ENCODE results near the gene LRP1B.
"Not testable (repeated sequence)": the region's sequence is repeated elsewhere in the genome, so short reads cannot be mapped to it uniquely, and the experiment has no call there.

LRP1B gene

DNA sequence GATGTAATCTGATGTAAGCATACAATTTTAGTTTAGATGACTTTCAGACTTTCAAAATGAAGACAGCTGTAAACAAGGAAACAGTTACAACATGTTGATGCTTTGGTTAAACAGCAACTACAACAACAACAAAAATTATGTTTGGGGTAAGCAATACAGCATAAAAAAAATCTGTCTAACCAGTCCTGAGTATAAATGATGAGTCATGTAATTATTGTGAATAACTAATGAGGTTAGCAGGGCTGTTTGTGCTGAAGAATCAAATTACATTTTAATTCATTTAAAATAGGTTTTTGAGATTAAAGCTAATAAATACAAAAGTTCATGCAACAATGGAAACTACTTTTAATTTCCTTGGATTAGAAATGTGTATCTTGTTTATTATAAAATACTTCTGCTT is 266.9 kb downstream of the LRP1B start:
- DNase-seq: no peak

DNA sequence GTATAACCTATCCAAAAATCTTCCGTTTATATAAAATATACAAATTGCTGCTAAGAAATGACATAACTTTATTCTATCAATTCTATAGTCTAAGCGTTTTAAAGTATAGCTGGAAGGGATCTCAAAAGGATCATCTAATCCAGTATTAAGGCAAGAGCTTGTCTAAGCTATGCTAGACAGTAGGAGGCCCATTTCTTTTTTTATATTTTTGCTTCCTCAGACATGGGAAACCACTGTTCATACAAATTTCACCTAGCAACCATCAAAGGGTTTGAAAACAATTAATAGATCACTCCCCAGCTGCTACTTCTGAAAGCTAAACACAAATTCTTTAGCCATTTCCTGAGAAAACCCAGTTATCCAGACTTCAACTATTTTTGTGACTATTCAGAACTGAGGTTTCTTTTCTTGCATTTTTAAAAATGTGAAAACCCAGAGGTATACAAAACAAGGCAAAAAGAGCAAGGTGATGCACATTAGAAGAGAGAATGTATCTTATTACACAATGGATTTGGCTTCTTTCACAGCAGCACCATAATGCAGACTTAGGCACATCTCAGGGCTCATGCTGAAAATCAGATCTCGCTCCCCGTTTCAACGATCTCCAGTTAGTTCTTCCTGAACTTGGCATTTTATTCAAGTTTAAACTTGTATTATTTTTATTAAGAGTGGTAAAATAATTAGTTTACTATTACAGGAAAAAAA is 274.4 kb downstream of the LRP1B start:
- no peak for DNase-seq

DNA sequence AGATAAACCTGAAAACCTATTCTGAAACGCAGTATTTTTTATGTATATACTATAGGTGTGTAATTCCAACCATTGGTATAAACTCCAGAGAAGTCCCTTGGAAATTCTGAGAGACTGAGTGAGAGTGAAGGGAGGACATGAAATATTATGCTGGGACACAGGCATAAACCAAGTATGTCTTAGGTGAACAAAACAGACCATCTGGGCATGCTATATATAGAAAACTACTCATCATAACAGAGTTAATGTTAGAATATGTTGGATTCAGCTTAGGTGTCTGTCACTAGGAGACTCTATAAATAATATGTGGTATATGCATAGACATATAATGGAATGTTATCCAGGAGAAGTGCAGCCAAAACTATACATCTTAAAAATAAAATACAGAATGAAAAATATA is 282.6 kb downstream of the LRP1B start:
- no peak for DNase-seq

DNA sequence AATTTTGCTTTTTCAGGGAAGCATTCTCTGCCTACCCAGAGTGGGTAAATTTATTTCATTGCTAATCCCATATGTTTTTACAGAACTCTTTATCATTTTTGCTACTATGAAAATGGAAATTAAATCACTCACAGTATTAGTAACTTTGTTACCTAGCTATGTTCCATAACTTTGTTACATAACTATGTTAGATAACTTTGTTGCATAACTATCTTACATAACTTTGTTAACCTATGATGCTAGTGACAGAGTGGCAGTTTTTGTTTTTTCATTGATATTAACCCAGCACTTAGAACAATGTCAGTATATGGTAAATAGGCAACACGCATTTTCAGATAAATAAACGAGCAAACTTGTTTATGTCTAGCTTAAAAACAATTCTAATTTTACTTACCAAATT is 286.6 kb downstream of the LRP1B start:
- DNase-seq: no peak

DNA sequence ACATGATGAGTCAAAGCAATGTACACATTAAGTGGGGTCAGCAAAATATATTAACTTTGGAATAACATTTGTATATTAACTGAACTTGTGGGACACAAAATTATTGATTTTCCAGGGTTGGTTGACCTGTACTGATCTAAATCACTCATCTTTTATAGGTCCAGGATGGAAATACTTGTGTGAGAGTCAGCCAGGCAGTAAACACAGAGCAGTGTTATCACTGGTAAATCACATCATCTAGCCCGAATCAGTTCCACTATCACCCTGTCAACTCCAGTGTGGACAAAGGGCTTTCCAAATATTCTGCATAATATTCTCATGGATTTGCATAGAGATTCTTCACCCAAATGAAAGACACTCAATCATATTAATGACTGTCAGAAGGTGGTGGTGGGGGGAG is 295.7 kb downstream of the LRP1B start:
- no peak for DNase-seq

DNA sequence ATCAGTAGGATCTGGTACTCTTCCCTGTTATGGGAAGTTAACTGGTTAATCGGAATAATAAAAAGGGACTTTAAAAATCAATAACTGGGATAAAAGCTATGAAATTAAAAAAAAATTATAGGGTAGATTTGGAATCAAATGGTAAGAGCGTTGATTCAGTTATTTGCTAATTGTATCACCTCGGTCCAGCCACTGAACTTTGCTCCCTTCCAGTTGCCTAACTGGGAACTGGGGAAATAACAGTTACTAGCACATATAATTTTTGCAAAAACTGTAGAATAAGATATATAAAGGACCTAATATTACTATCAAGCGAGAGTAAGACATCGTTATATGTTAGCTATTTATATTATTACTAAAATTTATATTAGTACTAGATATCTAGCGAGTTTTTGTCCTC is 302.1 kb downstream of the LRP1B start:
- no peak for DNase-seq

DNA sequence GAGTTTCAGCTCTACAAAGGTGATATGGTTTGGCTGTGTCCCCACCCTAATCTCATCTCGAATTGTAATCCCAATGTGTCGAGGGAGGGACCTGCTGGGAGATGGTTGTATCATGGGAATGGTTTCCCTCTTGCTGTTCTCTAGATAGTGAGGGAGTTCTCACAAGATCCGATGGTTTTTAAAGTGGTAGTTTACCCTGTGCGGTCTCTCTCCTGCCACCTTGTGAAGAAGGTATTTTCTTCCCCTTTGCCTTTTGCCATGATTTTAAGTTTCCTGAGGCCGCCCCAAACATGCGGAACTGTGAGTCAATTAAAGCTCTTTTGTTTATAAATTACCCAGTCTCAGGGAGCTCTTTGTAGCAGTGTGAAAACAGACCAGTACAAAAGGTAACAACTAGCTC is 306.0 kb downstream of the LRP1B start:
- DNase-seq: no peak

DNA sequence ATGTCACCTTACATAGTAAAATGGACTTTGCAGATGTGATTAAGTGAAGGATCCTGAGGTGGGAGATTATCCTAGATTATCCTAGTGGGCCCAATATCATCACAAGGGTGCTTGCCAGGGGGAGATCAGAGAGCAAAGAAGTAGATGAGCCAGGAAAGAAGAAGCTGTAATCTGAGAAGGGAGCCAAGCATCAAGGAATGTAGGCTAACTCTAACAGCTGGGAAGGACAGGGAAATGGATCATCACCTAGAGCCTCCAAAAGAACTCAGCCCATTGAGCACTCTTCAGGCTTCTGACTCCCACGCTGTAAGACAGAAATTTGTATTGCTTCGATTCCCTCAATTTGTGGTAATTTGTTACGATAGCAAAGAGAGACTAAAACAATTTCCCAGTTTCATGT is 309.9 kb downstream of the LRP1B start:
- DNase-seq: no peak

DNA sequence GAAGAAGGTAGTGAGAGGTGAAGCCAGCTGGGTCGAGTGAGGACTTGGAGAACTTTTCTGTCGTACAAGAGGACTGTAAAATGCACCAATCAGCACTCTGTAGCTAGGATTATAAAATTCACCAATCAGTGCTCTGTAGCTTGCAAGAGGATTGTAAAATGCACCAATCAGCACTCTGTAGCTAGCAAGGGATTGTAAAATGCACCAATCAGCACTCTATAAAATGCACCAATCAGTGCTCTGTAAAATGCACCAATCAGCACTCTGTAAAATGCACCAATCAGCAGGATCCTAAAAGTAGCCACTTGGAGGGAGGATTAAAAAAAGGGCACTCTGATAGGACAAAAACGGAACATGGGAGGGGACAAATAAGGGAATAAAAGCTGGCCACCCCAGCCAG is 315.5 kb downstream of the LRP1B start:
- not testable (repeated sequence) for DNase-seq

DNA sequence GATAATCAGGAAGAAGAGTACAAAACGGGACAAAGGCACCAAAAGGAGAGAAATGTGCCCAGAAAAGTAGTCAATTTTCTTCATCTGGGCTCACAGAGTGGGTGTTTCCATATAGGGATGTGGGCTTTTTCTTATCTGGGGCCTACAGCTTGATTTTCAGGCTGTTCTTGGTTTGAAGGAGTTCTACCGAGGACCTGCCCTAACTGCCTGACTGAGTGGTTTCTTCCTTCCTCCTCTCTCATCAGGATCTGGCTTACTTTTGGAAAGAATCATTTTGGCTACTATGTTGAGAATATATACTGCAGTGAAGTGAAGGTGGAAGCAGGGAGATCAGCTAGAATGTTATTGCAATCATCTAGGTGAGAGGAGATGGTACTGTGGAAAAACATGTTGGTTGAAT is 316.7 kb downstream of the LRP1B start:
- DNase-seq: no peak

DNA sequence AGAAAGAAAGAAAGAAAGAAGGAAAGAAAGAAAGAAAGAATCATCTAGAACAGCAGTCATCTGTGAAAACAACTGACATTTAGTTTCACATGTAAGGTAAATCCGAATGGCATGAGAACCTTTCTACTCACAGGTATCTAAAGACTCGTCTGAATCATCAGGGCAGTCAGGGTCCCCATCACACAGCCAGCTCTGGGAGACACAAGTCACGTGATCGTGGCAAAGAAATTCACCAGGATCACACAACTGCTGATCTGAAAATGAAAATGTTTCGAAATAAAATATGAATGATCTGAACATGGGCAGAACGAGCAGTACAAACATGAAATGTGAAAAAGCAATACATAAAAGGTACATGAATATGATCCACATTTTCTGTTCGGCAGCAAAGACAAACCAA is 320.7 kb downstream of the LRP1B start:
- no peak for DNase-seq

DNA sequence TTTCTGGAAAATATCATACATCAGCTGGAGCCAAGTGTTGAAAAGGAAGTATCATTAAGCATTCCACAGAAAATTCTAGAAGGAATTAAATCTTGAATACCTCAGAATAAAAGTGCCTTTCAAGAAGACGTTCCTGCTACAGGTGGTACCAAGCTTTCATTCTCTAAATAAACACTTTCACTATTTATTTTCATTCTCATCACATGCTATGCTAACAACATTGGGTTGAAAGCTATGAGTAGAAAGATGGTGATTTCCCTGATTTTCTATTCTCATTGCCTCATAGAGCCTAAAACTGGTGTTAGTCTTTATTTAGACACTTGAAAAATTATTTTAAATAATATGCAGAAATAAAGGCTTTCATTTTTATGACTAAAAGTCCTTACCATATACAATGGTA is 324.7 kb downstream of the LRP1B start:
- DNase-seq: no peak

DNA sequence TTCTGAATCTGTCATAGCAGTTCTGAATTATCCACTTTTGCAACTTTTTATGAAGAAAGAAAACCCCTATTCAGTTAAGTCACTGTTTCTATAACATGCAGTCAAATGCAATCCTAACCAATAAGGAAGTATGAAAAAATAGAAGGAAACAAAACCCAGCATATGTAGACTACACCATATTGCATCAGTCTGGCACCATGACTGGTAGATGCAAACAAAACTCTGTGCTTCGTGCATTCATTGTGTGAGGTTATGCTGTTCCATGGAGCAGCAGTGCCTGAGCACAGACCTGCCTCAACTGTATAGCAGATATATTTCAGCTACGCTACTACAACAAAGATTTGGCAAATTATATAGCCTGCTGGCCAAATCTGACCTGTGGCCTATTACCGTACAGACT is 325.5 kb downstream of the LRP1B start:
- no peak for DNase-seq

DNA sequence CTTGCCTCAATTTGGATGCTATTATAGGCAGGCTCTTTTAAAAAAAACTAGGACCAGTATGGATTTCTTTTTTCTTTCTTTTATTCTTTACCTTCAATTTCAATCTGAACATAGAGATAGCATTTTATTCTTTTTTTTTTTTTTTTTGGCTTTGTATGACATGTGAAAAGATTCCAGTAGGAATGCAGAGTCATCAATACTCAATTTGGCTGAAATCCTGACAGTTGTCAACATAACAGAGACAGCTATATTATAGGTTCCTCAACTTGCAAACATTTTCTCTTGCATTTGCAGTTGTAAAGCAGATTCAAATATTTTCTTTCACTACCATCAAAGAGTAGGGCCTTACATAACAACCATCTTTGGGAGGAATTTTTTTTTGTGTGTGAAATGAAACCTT is 334.4 kb downstream of the LRP1B start:
- no peak for DNase-seq

DNA sequence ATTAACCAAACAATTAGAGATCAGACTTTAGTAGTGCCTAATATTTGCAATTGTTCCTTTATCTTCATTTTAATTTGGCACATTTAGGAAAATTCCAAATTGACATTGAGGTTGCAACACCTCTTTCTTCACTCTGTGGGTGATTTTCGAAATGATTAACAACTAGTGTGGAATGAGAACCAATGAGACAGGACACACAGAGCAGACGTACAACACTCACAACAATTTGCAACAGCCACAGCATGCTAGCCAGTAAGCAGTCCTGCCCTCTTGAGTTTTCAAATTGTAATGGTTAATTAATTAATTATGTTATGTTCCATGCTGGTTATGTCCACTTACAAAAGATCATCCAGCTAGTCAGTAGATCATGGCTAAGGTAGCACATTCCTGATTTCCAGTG is 339.3 kb downstream of the LRP1B start:
- no peak for DNase-seq

DNA sequence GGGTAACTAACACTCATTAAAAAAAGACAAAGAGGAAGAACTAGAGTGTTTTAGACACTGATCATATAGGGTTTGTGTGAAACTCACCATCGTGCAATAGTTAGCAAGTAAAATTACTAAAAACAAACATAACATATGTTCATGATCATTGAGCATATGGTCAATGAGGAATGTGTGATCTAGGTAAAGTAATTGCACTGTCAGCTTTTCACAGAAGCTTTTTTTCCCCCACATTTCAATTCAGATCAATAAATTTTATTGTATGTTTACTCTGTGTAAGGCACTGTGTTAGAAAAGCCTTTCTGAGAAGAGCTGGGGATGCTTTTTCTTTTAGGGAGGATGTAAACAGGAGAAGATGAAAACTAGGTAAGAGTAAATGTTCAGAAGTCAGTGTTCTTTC is 348.2 kb downstream of the LRP1B start:
- no peak for DNase-seq

DNA sequence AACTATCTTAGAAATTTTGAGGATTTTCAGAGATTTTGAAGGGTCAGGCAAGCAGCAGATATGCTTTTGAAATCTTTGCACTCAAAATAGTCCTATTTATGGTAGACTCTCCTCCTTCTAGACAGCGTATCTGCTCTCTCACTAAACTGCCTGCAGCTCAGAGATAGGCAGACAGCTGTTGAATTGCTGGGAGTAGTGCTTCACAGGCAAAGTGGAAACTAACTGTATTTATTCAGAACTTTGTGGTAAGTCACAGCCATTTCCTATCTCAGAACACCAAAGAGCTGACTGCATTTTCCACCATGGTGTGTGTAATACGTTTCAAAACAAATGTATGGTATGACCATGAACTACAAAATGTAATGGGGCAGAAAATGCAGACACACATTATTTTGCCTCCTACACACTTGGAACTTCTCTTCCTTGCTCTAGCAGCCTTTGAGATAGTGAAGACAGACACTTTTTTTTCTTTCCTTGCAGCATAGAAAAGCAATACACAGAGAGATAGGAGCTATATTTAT is 352.4 kb downstream of the LRP1B start:
- DNase-seq: no peak

DNA sequence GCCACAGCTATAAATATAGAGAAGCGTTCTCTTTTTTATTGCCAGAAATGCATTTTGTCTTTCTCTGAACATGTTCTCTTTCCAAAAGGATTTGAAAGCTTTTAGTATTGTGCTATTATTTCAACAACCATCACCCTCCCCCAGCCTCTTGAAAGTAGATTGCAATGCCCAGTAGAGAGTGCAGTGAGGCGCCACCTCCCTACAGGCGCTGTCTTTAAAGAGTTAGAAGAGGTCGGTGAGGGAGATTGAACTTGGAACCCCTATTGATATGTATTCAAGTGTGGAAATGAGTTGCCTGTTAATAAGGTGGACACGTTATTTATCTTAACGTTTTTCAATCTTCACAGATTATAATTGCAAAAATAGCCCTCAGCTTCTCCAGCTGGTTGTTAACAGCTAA is 360.3 kb downstream of the LRP1B start:
- DNase-seq: no peak

DNA sequence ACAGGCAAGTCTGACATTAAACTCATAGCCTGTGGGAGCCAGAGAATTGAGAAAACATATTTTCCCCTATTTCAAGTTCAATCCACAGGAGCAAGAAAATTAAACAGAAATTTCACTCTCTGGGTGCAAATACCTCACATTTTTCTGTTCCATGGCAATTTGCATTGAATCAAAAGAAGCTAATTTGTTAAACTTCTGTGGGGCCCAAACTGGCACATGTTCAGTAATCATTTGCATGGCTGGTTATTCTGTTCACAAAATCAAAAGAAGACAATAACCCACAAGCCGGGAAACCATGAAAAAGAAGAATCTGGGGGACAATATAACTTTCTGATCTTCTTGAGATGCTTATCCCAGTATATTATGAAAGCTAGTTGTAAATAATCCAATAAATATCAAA is 363.1 kb downstream of the LRP1B start:
- no peak for DNase-seq

DNA sequence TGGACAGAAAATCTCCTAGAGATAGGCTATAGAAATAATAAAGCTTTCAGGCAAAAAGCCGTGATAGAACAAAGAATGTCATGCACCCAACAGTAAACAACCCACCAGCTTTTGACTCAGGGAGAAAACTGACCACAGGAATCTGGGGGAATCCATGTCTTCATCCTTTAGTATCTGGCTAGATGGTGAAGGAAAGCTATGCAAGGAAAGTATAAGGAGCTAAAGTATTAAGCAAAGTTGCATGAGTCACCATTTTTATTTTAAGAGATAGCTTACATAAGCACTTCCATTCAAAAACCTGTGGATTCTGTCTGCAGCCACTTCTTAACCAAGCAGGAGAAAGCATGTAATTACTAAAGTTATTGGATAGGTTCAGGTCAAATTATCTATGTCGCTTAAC is 363.8 kb downstream of the LRP1B start:
- no peak for DNase-seq

DNA sequence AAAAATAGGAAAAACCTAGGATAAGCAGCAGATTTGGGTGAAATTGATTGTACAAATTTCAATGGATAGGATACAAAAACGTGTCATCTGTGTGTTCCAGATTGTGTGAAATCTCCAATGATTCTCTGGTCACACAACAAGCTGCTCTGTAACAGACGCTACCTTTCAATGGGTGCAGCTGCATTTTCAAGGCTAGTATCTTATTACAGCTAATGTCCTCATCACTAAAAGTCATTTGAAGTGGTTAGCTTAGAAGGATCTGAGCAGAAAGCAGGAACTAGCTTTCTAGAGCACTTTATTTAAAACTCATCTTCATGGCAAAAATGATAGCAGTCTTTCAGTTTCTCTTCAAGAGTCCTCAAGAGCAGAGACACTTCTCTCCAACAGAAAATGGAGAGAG is 364.6 kb downstream of the LRP1B start:
- DNase-seq: no peak

DNA sequence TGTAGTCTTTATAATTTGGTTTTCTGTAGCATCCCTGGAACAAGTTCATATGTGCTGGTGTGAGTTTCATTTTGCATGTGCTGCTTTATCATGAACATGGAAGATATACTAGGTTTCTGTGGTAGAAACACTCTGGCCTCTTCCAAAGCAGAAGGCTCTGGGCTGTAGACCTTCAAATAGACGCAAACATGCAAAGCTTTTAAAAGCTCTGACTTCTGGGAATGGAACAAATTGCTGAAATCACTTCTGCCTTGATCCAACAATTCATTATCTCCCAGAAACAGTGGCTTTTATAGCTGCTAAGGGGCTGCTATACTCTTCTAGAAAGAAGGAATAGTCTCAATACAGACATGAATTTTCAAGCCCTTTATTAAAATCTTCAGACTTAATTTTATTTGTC is 382.2 kb downstream of the LRP1B start:
- DNase-seq: no peak

DNA sequence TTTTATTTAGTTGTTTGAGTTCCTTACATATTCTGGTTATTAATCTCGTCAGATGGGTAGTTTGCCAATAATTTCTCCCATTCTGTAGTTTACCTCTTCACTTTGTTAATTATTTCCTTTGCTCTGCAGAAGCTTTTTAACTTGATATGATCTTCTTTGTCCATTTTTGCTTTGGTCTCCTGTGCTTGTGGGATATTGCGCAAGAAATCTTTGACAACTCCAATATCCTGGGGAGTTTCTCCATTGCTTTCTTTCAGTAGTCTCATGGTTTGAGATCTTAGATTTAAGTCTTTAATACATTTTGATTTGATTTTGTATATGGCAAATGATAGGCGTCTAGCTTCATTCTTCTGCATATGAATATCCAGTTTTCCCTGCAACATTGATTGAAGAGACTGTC is 389.2 kb downstream of the LRP1B start:
- DNase-seq: no peak

DNA sequence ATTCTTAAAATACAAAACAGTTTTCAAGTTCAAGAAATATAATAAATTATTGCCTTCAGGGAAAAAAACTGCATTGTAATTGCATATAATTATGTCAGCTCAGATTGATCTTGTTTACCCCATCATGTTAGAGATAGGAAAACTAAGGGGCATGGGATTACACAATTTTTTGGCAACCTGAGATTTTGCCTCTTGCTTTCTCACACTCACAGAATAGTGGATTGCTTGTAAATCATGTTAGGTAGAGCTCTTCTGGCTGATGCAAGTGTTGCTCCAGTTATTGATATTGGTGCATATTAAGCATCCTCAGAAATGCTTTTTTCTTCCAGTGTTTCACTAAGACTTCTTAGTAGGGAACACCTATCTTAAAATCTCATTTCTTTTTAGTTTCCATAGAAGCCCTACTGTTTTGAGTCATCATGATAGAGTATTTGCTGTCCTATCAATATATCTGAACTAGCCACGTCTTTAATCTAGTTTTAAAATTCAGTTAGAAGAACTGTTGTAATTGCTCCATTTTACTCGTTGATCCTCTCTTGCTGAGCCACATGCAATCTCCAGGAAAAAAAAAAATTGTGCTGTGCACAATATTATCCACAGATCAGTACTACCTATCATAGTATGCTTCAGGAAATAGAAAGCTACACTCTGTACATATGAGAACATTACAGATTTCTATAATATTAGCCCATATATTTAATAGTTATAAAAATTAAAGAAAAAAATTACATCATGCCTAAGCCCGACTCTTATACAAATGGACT is 393.1 kb downstream of the LRP1B start:
- DNase-seq: no peak

DNA sequence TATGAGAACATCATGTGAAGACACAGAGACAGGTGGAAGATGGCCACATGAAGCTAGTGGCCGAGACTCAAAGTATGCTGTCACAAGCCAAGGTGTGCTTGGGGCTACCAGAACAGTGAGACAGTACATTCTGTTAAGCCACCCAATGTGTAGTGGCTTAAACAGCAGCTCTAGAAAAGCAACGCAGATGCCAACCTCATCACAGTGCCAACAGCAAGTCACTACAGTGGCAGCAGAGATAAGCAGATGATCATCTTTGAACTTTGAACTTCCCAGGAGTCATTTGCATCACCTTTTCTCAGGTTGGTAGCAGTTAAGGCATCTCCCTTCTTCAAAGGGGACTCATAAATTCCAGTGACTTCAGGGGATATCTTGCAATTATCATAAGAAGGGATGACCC is 394.4 kb downstream of the LRP1B start:
- no peak for DNase-seq

All from GF-D8 (cell line).